ENCODE data around the gene BGN. TPM values are rescaled to one million over a fixed set of nuclear protein-coding genes. Genes with fewer than 3 reads are reported as not detected.

The BGN gene
- total RNA-seq, 1 experiment from 2014 or later, result 2.9 TPM

GRCh38 chrX:153477364-153477857 is 17.4 kb upstream of the BGN start:
- Histone ChIP-seq H3K27me3 (ENCODE audit: control insufficient read depth, insufficient read depth, low read length) (no peaks in the 10 kb centered on the region), H3K4me3 (ENCODE audit: low read depth in 2 of 2, low read length in 2 of 2) (no peak overlapping the region), H3K9me3 (ENCODE audit: control insufficient read depth, insufficient read depth, low read depth, low read length) (no peaks in the 10 kb centered on the region), H3K36me3 (ENCODE audit: control insufficient read depth, insufficient read depth, low read length) (no peaks in the 10 kb centered on the region), H3K4me1 (ENCODE audit: control insufficient read depth, insufficient read depth, low read length) (no peaks in the 10 kb centered on the region), H3K27ac (ENCODE audit: low read length) (no peak overlapping the region)
- ATAC-seq, result no peak
- ChIA-PET CTCF (no interaction called here), POLR2A (no interaction called here)
- BruUV-seq (replicated peaks), result no TSS peak
- intact Hi-C loops (cut with micrococcal nuclease; ENCODE audit: unreplicated experiment) (no loop called here), in situ Hi-C loops (cut with HindIII; ENCODE audit: low pct_unique_long_range_greater_than_20kb, low sequenced_read_pairs) (no loop called here)
- no peak for DNase-seq (ENCODE audit: low read depth, low spot score)
- TF ChIP-seq, protein P1, sequence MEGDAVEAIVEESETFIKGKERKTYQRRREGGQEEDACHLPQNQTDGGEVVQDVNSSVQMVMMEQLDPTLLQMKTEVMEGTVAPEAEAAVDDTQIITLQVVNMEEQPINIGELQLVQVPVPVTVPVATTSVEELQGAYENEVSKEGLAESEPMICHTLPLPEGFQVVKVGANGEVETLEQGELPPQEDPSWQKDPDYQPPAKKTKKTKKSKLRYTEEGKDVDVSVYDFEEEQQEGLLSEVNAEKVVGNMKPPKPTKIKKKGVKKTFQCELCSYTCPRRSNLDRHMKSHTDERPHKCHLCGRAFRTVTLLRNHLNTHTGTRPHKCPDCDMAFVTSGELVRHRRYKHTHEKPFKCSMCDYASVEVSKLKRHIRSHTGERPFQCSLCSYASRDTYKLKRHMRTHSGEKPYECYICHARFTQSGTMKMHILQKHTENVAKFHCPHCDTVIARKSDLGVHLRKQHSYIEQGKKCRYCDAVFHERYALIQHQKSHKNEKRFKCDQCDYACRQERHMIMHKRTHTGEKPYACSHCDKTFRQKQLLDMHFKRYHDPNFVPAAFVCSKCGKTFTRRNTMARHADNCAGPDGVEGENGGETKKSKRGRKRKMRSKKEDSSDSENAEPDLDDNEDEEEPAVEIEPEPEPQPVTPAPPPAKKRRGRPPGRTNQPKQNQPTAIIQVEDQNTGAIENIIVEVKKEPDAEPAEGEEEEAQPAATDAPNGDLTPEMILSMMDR (IDR thresholded peaks at IDR 0.05), result no peak
- TF ChIP-seq TCF7L2 (IDR thresholded peaks at IDR 0.05; ENCODE audit: low read depth, low read length) (no peak), POLR2AphosphoS5 (IDR thresholded peaks at IDR 0.05; ENCODE audit: low read depth, low read length) (no peak), SIN3A (IDR thresholded peaks at IDR 0.05; ENCODE audit: borderline replicate concordance, insufficient read depth, low read depth, low read length) (no peak)
- TF ChIP-seq, protein P2, sequence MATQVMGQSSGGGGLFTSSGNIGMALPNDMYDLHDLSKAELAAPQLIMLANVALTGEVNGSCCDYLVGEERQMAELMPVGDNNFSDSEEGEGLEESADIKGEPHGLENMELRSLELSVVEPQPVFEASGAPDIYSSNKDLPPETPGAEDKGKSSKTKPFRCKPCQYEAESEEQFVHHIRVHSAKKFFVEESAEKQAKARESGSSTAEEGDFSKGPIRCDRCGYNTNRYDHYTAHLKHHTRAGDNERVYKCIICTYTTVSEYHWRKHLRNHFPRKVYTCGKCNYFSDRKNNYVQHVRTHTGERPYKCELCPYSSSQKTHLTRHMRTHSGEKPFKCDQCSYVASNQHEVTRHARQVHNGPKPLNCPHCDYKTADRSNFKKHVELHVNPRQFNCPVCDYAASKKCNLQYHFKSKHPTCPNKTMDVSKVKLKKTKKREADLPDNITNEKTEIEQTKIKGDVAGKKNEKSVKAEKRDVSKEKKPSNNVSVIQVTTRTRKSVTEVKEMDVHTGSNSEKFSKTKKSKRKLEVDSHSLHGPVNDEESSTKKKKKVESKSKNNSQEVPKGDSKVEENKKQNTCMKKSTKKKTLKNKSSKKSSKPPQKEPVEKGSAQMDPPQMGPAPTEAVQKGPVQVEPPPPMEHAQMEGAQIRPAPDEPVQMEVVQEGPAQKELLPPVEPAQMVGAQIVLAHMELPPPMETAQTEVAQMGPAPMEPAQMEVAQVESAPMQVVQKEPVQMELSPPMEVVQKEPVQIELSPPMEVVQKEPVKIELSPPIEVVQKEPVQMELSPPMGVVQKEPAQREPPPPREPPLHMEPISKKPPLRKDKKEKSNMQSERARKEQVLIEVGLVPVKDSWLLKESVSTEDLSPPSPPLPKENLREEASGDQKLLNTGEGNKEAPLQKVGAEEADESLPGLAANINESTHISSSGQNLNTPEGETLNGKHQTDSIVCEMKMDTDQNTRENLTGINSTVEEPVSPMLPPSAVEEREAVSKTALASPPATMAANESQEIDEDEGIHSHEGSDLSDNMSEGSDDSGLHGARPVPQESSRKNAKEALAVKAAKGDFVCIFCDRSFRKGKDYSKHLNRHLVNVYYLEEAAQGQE (IDR thresholded peaks at IDR 0.05; ENCODE audit: insufficient read depth in 1 of 2, low read depth in 2 of 2, low read length in 1 of 2), result no peak

GRCh38 chrX:153477901-153478300 is 16.9 kb upstream of the BGN start:
- CTCF ChIA-PET, result no interaction called here
- no TSS peak for BruUV-seq (replicated peaks)

More at GRCh38 chrX:153477901-153478300, 16.9 kb upstream of the BGN start:
- Histone ChIP-seq H3K36me3 (ENCODE audit: control insufficient read depth, insufficient read depth, low read length) (no peaks in the 10 kb centered on the region), H3K27ac (ENCODE audit: low read length) (no peak overlapping the region), H3K27me3 (ENCODE audit: control insufficient read depth, insufficient read depth, low read length) (no peaks in the 10 kb centered on the region), H3K9me3 (ENCODE audit: control insufficient read depth, insufficient read depth, low read depth, low read length) (no peaks in the 10 kb centered on the region), H3K4me1 (ENCODE audit: control insufficient read depth, insufficient read depth, low read length) (no peaks in the 10 kb centered on the region), H3K4me3 (ENCODE audit: low read depth in 2 of 2, low read length in 2 of 2) (no peak overlapping the region)
- ATAC-seq (no peak), DNase-seq (ENCODE audit: low read depth, low spot score) (no peak)
- POLR2A ChIA-PET, result no interaction called here
- intact Hi-C loops (cut with micrococcal nuclease; ENCODE audit: unreplicated experiment) (no loop called here), in situ Hi-C loops (cut with HindIII; ENCODE audit: low pct_unique_long_range_greater_than_20kb, low sequenced_read_pairs) (no loop called here)
- TF ChIP-seq POLR2AphosphoS5 (IDR thresholded peaks at IDR 0.05; ENCODE audit: low read depth, low read length) (no peak), TCF7L2 (IDR thresholded peaks at IDR 0.05; ENCODE audit: low read depth, low read length) (no peak), SIN3A (IDR thresholded peaks at IDR 0.05; ENCODE audit: borderline replicate concordance, insufficient read depth, low read depth, low read length) (no peak)
- TF ChIP-seq, protein P1 (IDR thresholded peaks at IDR 0.05), result no peak
- TF ChIP-seq, protein P2 (IDR thresholded peaks at IDR 0.05; ENCODE audit: insufficient read depth in 1 of 2, low read depth in 2 of 2, low read length in 1 of 2), result no peak

All from Panc1 (cell line).